ENCODE data around the gene RCC1. TPM values are rescaled to one million over a fixed set of nuclear protein-coding genes. Genes with fewer than 3 reads are reported as not detected.
A peak's percentile ranks its signal among the peaks of the same experiment; 100 is the strongest.
"Not testable (repeated sequence)": the region's sequence is repeated elsewhere in the genome, so short reads cannot be mapped to it uniquely, and the experiment has no call there.

Gene RCC1
- total RNA-seq, 4 donors from 2014 or later: 18.2 to 66.8 (median 25.8) TPM

- Histone ChIP-seq H3K4me3 (no peak overlapping the region), H3K4me1 (peaks cover 0 to 14% (median 3%) of the 10 kb centered on the region in 4 donors), H3K27ac (no peak overlapping the region), H3K36me3 (peaks cover 0 to 52% (median 0%) of the 10 kb centered on the region in 3 donors), H3K9me3 (no peaks in the 10 kb centered on the region), H3K27me3 (no peaks in the 10 kb centered on the region)
- TF ChIP-seq CTCF (IDR thresholded peaks at IDR 0.05) (no peak), POLR2A (IDR thresholded peaks at IDR 0.05) (no peak)
- DNase-seq: no peak
Observed at GRCh38 chr1:28578696-28579218, 72.9 kb downstream of the RCC1 start.

- H3K27ac ChIP-seq: peak overlapping the region in 2 of 4 donors; percentile 12 to 25
- H3K4me1 ChIP-seq: peaks cover 0 to 14% (median 3%) of the 10 kb centered on the region in 4 donors
- H3K36me3 ChIP-seq: peaks cover 0 to 48% (median 0%) of the 10 kb centered on the region in 3 donors
- peak overlapping the region in 2 of 4 donors; percentile 77 to 86 for H3K4me3 ChIP-seq
- H3K27me3 ChIP-seq: no peaks in the 10 kb centered on the region
- no peak for DNase-seq
- H3K9me3 ChIP-seq: no peaks in the 10 kb centered on the region
- TF ChIP-seq CTCF (IDR thresholded peaks at IDR 0.05) (no peak), POLR2A (IDR thresholded peaks at IDR 0.05) (no peak)
Observed at GRCh38 chr1:28579401-28579800, 73.6 kb downstream of the RCC1 start.

- DNase-seq: peak; percentile 44 to 79 (median 75)
- peak; percentile 46 to 50 for TF ChIP-seq POLR2A (IDR thresholded peaks at IDR 0.05)
- no peak for TF ChIP-seq CTCF (IDR thresholded peaks at IDR 0.05)
- H3K27ac ChIP-seq: peak overlapping the region; percentile 84 to 87 (median 86)
Observed at GRCh38 chr1:28580722-28581530, 75.1 kb downstream of the RCC1 start.

GRCh38 chr1:28581531-28582247 is 75.8 kb downstream of the RCC1 start:
- Histone ChIP-seq H3K4me3 (peak overlapping the region; percentile 64 to 86 (median 78)), H3K27me3 (no peaks in the 10 kb centered on the region), H3K4me1 (peaks cover 0 to 14% (median 3%) of the 10 kb centered on the region in 4 donors), H3K9me3 (no peaks in the 10 kb centered on the region), H3K27ac (peak overlapping the region; percentile 84 to 87 (median 86)), H3K36me3 (peaks cover 0 to 37% (median 0%) of the 10 kb centered on the region in 3 donors)
- peak; percentile 96 to 98 (median 97) for DNase-seq
- peak in 4 of 6 experiments; percentile 22 to 41 (median 30) for TF ChIP-seq CTCF (IDR thresholded peaks at IDR 0.05)
- peak; percentile 94 to 97 for TF ChIP-seq POLR2A (IDR thresholded peaks at IDR 0.05)

More at GRCh38 chr1:28580722-28581530, 75.1 kb downstream of the RCC1 start:
- peaks cover 0 to 14% (median 3%) of the 10 kb centered on the region in 4 donors for H3K4me1 ChIP-seq
- no peaks in the 10 kb centered on the region for H3K9me3 ChIP-seq
- peak overlapping the region; percentile 64 to 86 (median 78) for H3K4me3 ChIP-seq
- no peaks in the 10 kb centered on the region for H3K27me3 ChIP-seq
- H3K36me3 ChIP-seq: peaks cover 0 to 39% (median 0%) of the 10 kb centered on the region in 3 donors

GRCh38 chr1:28582248-28582615 is 76.4 kb downstream of the RCC1 start:
- no peaks in the 10 kb centered on the region for H3K27me3 ChIP-seq
- H3K27ac ChIP-seq: peak overlapping the region; percentile 84 to 87 (median 86)
- no peak for TF ChIP-seq CTCF (IDR thresholded peaks at IDR 0.05)
- TF ChIP-seq POLR2A (IDR thresholded peaks at IDR 0.05): no peak
- peaks cover 0 to 14% (median 3%) of the 10 kb centered on the region in 4 donors for H3K4me1 ChIP-seq
- H3K9me3 ChIP-seq: no peaks in the 10 kb centered on the region
- peaks cover 0 to 32% (median 0%) of the 10 kb centered on the region in 3 donors for H3K36me3 ChIP-seq
- peak overlapping the region; percentile 64 to 86 (median 78) for H3K4me3 ChIP-seq
- DNase-seq: no peak

GRCh38 chr1:28586585-28587391 is 80.9 kb downstream of the RCC1 start:
- H3K4me1 ChIP-seq: peaks cover 0 to 11% (median 0%) of the 10 kb centered on the region in 4 donors
- H3K4me3 ChIP-seq, H3K9me3 ChIP-seq, DNase-seq, H3K36me3 ChIP-seq, H3K27me3 ChIP-seq, H3K27ac ChIP-seq: not testable (repeated sequence)
